SK-MEL-5 (cell line): ENCODE measurements around the gene PCSK4. TPM values are rescaled to one million over a fixed set of nuclear protein-coding genes. Genes with fewer than 3 reads are reported as not detected.
A peak's percentile ranks its signal among the peaks of the same experiment; 100 is the strongest.
"Not testable (repeated sequence)": the region's sequence is repeated elsewhere in the genome, so short reads cannot be mapped to it uniquely, and the experiment has no call there.

Experiments
- DNase-seq: peaks from one replicate; pipeline ENCODE4 v3.0.0-alpha.2; 2016; ENCODE audit warnings: low read depth, low spot score
- in situ Hi-C: cut with HindIII; loops from 2 replicates; pipeline ENCODE4 v1.10.0; 2016; ENCODE audit warnings: low sequenced_read_pairs, high pct_unique_total_duplicates, low pct_unique_long_range_greater_than_20kb
- total RNA-seq: library from RNA; depleted of rRNA; stranded (reverse); fragments of >200 nt; shearing (Covaris generic); gene quantifications from 2 replicates; pipeline ENCODE4 v1.2.3, GENCODE V29; 2014

The PCSK4 gene
- total RNA-seq, 1 experiment from 2014 or later, result 1.9 TPM

GRCh38 chr19:1510442-1510806 lies 20.3 kb upstream of the PCSK4 start:
- no peak for DNase-seq
- in situ Hi-C loops, result no loop called here

DNA sequence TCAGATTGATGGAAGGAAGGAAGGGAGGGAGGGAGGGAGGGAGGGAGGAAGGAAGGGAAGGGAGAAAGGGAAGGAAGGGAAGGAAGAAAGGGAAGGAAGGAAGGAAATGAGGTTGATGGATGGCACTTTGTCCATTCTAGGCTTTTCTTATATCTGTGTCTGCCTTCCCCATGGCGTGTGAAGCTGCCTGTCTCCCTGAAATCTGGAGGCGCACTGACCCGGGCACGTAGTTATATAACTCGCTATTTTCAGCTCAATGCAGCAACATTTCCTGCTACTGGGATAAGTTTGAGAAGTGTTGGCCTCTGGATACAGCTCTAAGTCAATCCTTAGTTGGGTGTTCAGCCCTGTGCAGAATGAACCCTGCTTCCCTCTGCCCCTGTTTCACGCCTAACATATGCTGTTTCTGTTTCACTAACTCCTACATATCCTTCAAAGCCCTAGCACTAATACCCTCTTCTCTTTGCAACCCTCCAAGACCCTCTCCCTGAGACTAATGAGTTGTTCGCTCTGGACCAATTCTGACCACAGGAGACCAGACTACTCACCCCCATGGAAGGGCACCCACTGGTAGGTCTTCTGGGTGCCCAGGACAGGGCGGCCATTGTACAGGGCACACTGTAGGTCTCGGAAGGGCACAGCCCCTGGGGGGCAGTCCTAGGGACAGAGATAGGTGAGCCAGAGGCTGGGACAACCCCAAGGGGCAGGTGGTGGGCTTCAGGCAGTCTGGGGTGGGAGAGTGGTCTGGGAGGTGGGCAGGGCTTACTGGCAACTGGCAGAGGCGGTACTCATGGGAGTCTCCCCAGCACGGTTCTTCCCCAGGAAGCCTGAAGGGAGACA lies 19.7 kb upstream of the PCSK4 start:
- in situ Hi-C loops, result no loop called here
- no peak for DNase-seq

DNA sequence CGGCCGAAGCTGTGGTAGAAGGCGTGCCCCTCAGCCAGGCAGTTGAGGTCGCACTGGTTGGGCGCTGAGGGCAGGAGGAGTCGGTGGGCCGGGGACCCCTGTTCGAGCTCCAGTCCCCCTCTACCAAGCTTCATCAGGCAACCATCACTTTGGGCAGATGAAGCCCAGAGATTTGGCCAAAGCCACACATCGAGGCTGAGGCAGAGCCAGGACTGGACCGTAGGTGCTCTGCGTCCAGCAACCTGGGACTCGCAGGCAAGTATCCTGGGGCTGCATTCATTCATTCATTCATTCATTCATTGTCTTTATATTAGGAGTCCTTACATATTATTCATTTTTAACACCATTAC lies 18.3 kb upstream of the PCSK4 start:
- in situ Hi-C loops, result no loop called here
- DNase-seq, result no peak

- peak; percentile 96 for DNase-seq
- in situ Hi-C loops, result no loop called here
These were observed 17.8 kb upstream of the PCSK4 start for GRCh38 chr19:1507763-1508506.

DNA sequence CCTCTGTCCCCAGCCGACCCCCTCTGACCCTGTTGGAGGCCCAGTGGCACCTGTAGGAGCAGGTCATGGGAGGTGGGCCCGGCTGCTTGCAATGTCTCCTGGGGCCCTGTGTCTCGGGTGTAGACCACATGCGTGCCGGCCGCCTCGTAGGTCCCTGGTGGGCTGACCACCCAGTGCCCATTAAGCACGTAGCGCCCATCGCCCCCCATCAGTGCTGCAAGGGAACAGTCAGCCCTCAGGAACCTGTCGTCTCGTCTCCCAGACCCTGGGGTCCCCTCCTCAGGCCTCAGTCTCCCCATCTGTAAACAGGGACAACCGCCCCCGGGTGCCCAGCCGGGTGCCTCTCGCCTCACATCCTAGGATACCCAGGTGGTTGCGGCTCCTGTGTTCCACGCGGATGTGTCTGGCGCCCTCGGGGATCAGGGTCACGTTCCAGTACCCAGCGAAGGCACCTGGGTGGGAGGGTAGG lies 17.1 kb upstream of the PCSK4 start:
- in situ Hi-C loops, result no loop called here
- DNase-seq, result no peak

DNA sequence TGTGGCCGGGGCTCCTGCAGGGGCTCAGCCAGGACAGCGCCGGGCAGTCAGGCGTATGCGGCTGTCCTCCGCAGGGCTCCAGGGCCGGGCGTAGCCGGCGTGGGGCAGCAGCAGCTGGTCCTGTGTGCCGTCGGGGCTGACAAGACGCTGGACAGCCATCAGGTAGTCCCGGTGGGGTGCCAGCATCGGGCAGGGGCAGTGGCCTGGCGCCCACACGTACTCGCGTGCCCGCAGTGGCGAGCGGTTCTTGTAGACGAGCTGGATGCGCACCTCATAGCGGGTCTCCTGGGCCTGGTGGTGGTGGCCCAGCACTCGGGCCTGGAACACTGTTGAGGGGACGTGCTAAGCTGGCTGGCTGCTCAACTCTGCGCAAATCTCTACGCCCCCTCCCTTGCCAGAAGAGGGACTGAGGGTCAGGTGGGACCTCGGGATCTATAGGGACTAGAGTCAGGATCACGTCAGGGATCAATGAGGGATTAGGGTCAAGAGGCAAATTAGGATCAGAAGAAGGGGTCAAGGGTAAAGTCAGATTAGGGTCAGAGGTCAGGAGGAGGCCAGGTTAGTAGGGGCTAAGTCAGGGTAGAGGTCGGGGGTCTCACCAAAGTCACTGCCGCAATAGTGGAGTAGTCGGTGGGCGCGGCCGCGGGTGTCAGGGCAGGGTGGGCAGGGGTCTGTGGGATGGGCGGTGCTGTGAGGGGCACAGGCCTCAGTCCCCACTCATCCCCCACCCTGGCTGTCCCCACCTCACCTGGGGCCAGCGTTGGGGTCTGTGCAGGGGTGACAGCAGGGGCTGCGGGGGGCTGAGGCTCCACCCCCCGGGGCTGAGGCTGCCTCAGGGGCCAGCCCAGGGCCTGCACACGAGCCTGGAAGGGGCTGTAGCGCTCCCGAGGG lies 16.1 kb upstream of the PCSK4 start:
- DNase-seq, result no peak

DNA sequence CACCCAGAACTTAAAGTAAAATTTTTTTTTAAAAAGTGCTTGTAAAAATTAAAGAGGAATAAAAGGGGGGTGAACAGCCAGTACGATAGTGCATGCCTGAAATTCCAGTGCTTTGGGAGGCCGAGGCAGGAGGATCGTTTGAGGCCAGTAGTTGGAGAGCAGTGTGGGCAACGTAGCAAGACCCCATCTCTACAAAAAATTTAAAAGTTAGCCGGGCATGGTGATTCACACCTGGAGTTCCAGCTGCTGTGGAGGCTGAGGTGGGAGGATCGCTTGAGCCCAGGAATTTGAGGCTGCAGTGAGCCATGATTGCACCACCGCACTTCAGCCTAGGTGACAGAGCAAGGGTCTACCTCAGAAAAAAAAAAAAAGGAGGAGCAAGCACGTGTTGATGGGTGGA lies 14.9 kb upstream of the PCSK4 start:
- in situ Hi-C loops, result no loop called here
- no peak for DNase-seq

More for the DNA sequence above, 16.1 kb upstream of the PCSK4 start:
- in situ Hi-C loops, result no loop called here

- in situ Hi-C loops, result no loop called here
- DNase-seq, result no peak
These were observed 14.0 kb upstream of the PCSK4 start for GRCh38 chr19:1503925-1504773.

- peak; percentile 45 for DNase-seq
- in situ Hi-C loops, result no loop called here
These were observed 13.2 kb upstream of the PCSK4 start for GRCh38 chr19:1503089-1503924.

GRCh38 chr19:1502433-1503088 lies 12.4 kb upstream of the PCSK4 start:
- DNase-seq, result no peak
- in situ Hi-C loops, result no loop called here

GRCh38 chr19:1501200-1501595 lies 11.0 kb upstream of the PCSK4 start:
- no peak for DNase-seq
- in situ Hi-C loops, result no loop called here

- DNase-seq, in situ Hi-C loops: not testable (repeated sequence)
These were observed 9.1 kb upstream of the PCSK4 start for GRCh38 chr19:1499231-1499630.

GRCh38 chr19:1497578-1498235 lies 7.6 kb upstream of the PCSK4 start:
- no peak for DNase-seq
- in situ Hi-C loops, result no loop called here

- DNase-seq, result no peak
- in situ Hi-C loops, result no loop called here
These were observed 6.8 kb upstream of the PCSK4 start for GRCh38 chr19:1496714-1497577.
